Kidney (tissue), 14 donors: ENCODE data around the gene RND2. TPM values are rescaled to one million over a fixed set of nuclear protein-coding genes. Genes with fewer than 3 reads are reported as not detected.

Experiments used
- DNase-seq, 5 donors: peaks; one replicate each; pipeline ENCODE4 v3.0.0-alpha.2; 2013 to 2020
- FAIRE-seq: peaks from 2 replicates; lab custom pipeline; 2012; peaks lifted over from hg19 to GRCh38; lab: Jason Lieb, UNC
- H3K27ac ChIP-seq, 2 donors: one replicate each; pipeline ENCODE4 v1.7.0; 2013; ENCODE audit warnings: low read depth in 2 of 2, low read length in 2 of 2, inconsistent platforms in 1 of 2
- H3K27me3 ChIP-seq: one replicate; pipeline ENCODE4 v1.7.1; 2013; ENCODE audit warnings: low read length, inconsistent platforms; ENCODE audit not compliant: control insufficient read depth, insufficient read depth
- H3K36me3 ChIP-seq, 3 donors: one replicate each; pipeline versions ENCODE4 v1.7.0 to v1.7.1; 2013; ENCODE audit warnings: low read length in 3 of 3, control low read depth in 1 of 3, inconsistent platforms in 1 of 3; ENCODE audit not compliant: insufficient read depth in 3 of 3, control insufficient read depth in 2 of 3
- H3K4me1 ChIP-seq, 3 donors: one replicate each; pipeline versions ENCODE4 v1.7.0 to v1.7.1; 2013; ENCODE audit warnings: low read length in 3 of 3, inconsistent platforms in 1 of 3, low read depth in 1 of 3; ENCODE audit not compliant: control insufficient read depth in 2 of 3, insufficient read depth in 2 of 3
- H3K4me3 ChIP-seq, 3 donors: one replicate each; pipeline versions ENCODE4 v1.7.0 to v1.8.1; 2013; ENCODE audit warnings: low read length in 3 of 3, control low read depth in 1 of 3, inconsistent platforms in 1 of 3
- H3K9ac ChIP-seq, 3 donors: one replicate each; pipeline versions ENCODE4 v1.7.0 to v1.7.1; 2013; ENCODE audit warnings: low read length in 3 of 3, control low read depth in 1 of 3, inconsistent platforms in 1 of 3
- H3K9me3 ChIP-seq, 3 donors: one replicate each; pipeline versions ENCODE4 v1.7.0 to v1.7.1; 2013; ENCODE audit warnings: low read length in 3 of 3, control low read depth in 1 of 3, inconsistent platforms in 1 of 3; ENCODE audit not compliant: control insufficient read depth in 2 of 3, insufficient read depth in 1 of 3
- intact Hi-C: fragments of 100-400 bp; cut with DNase I; formaldehyde crosslinking; loops from one replicate; pipeline ENCODE4 v1.11.1; 2022
- polyA plus RNA-seq: library from polyadenylated mRNA; stranded (reverse); fragments of 350-450 nt; fragmentation: Illumina TruSeq; extraction: RNeasy Lipid Tissue Mini Kit (QIAGEN cat#74804); gene quantifications from one replicate; pipeline ENCODE4 v1.2.3, GENCODE V29; 2014; ENCODE audit warnings: low read depth, low replicate concordance; ENCODE audit not compliant: insufficient read depth
- total RNA-seq: library from RNA; stranded (reverse); fragmentation: NEBNext Ultra II Directional; extraction: Animal tissue kit (Norgen Biotek cat#: 25700); gene quantifications from one replicate; pipeline ENCODE4 v1.2.1, GENCODE V29; 2021
- TF ChIP-seq, protein P1 (sequence below): IDR thresholded peaks from 3 replicates; pipeline ENCODE4 v1.5.1; 2012; ENCODE audit warnings: mild to moderate bottlenecking, moderate library complexity, borderline replicate concordance; ENCODE audit not compliant: insufficient read depth; ENCODE audit errors: extremely low read depth
- donor health status: control.
- donor health status: control.
- donor health status: control.
- donor health status: control.
- donor health status: control.
- donor health status: DM: yes; HTN: yes; CAD: no.
- donor health status: Normal renal cell carcinoma (clear cell type).

Gene RND2
- total and polyA plus RNA-seq, 2 donors from 2014 or later, result 0.63 to 2.3 TPM

DNA sequence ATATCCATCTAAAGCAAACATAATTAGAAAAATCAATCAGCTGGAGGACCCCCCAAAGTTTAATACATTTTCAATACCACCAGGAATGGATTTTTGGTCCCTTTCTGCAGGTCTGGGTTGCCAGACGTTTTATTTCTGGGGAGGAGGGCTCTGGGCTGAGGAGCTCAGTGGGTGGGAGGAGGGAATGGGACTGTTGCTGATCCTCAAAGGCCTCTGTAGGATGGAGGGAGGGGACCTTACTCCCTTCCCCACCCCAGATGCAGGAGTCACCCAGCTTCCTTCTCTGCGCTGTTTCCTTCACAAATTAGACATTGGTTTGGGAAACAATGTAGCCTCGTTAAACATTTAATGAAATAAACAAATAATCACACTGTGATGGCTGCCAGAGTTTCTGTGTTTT lies 6.6 kb downstream of the RND2 start:
- no peaks in the 10 kb centered on the region for H3K36me3 ChIP-seq
- H3K9me3 ChIP-seq, result no peaks in the 10 kb centered on the region
- H3K4me1 ChIP-seq, result no peaks in the 10 kb centered on the region
- DNase-seq, result no peak
- H3K9ac ChIP-seq, result no peak overlapping the region
- no peak overlapping the region for H3K4me3 ChIP-seq
- intact Hi-C loops, result no loop called here
- H3K27ac ChIP-seq, result no peak overlapping the region
- TF ChIP-seq, protein P1, sequence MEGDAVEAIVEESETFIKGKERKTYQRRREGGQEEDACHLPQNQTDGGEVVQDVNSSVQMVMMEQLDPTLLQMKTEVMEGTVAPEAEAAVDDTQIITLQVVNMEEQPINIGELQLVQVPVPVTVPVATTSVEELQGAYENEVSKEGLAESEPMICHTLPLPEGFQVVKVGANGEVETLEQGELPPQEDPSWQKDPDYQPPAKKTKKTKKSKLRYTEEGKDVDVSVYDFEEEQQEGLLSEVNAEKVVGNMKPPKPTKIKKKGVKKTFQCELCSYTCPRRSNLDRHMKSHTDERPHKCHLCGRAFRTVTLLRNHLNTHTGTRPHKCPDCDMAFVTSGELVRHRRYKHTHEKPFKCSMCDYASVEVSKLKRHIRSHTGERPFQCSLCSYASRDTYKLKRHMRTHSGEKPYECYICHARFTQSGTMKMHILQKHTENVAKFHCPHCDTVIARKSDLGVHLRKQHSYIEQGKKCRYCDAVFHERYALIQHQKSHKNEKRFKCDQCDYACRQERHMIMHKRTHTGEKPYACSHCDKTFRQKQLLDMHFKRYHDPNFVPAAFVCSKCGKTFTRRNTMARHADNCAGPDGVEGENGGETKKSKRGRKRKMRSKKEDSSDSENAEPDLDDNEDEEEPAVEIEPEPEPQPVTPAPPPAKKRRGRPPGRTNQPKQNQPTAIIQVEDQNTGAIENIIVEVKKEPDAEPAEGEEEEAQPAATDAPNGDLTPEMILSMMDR, result no peak
- FAIRE-seq, result no peak
- H3K27me3 ChIP-seq, result no peaks in the 10 kb centered on the region

DNA sequence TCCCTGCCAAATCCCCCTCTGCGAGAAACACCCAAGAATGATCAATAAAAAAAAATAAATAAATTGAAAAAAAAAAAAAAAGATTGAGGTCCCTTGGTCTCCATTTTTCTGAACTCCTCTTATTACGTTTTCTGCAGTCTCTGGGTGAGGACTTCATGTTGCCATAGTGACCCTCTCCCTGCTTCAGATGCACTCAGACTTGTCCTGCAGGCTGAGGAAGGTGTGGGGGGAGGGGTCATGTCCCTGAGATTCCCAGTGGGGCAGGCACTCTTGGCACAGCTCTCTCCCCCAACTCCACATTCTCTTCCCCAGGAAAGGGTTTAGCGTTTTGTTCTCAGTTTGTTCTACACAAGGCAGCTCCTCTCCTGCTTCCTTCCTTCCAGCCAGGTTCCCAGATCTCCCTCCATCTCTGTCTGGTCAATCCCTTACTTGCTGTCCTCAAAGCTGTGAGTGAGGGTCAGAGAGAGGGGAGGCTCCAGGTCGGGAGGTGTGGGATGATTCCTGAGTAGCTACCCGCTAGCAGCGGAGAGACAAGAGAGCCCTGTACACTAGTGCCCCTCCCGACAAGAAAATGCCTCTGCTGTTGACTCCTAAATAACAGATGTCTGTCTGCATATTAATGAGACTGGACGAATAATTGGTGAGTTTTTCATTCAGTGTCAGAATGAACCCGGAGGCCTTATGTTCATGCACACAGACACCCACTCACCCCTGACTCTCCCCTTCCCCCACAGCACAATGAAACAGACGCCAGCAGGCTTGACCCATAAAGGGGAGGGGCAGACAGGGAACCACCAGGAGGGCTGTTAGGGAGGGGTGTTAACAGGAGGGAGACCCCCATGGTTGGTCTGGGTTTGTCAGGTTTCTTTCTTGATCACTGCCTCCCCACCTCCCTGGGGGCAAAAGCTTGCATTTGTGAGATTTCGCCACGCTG lies 9.2 kb downstream of the RND2 start:
- FAIRE-seq, result no peak
- intact Hi-C loops, result no loop called here
- TF ChIP-seq, protein P1, result no peak
- H3K27ac ChIP-seq, result no peak overlapping the region
- H3K9me3 ChIP-seq, result no peaks in the 10 kb centered on the region
- H3K27me3 ChIP-seq, result no peaks in the 10 kb centered on the region
- peak; percentile 20 to 70 (median 64) for DNase-seq
- no peaks in the 10 kb centered on the region for H3K4me1 ChIP-seq
- no peak overlapping the region for H3K9ac ChIP-seq
- H3K4me3 ChIP-seq, result no peak overlapping the region
- no peaks in the 10 kb centered on the region for H3K36me3 ChIP-seq

DNA sequence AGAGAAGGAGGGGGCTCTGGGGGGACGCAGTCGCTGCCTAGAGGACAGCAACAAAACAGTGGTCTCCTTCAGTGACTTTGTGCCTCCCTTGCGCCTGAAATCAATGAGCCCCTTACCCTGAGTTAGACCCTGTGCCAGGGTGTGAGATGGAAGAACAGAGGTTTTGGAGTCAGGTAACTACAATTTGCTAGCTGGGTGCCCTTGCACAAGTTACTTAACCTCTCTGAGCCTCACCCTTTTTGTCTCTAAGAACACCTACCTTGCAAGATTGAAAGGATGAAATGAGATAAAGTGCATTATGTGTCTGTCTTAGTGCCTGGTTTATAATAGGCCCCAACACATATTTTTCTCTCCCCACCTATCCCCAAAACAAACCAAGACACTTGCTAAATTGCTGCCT lies 9.9 kb downstream of the RND2 start:
- FAIRE-seq (no peak), DNase-seq (no peak)
- Histone ChIP-seq H3K27ac (no peak overlapping the region), H3K4me3 (no peak overlapping the region), H3K9ac (no peak overlapping the region), H3K27me3 (no peaks in the 10 kb centered on the region), H3K9me3 (no peaks in the 10 kb centered on the region), H3K36me3 (no peaks in the 10 kb centered on the region), H3K4me1 (no peaks in the 10 kb centered on the region)
- intact Hi-C loops, result no loop called here
- TF ChIP-seq, protein P1, result no peak
